Hindlimb muscle (tissue), 1 donor: Measurements from ENCODE around the gene TM9SF1. TPM values are rescaled to one million over a fixed set of nuclear protein-coding genes. Genes with fewer than 3 reads are reported as not detected.

Source experiments
- DNase-seq: peaks from one replicate; pipeline ENCODE4 v3.0.0-alpha.2; 2013
- polyA plus RNA-seq: library from polyadenylated mRNA; unstranded; fragments of 120-200 nt; gene quantifications from one replicate; pipeline ENCODE4 v1.2.1, GENCODE V29; 2013; ENCODE audit not compliant: insufficient read length

The TM9SF1 gene
- polyA plus RNA-seq, 1 donor = 18.6 TPM

GRCh38 chr14:24196071-24197055 lies 1.1 kb upstream of the TM9SF1 start:
- no peak for DNase-seq

DNA sequence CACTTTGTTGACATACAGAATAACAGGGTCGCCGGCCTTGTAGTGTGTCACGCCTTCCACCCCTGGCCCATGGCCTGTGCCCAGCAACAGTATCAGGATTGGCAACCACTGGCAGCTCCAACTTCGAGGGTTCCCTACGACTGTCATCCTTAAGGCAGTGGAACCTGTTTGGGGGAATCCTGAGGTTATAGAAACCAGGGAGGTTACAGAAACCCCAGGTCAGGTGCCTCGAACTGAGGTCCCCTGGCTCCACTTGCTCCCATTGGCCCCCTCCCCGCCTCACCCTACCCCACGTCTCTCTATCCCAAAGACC lies 412 bp downstream of the TM9SF1 start:
- DNase-seq = no peak

DNA sequence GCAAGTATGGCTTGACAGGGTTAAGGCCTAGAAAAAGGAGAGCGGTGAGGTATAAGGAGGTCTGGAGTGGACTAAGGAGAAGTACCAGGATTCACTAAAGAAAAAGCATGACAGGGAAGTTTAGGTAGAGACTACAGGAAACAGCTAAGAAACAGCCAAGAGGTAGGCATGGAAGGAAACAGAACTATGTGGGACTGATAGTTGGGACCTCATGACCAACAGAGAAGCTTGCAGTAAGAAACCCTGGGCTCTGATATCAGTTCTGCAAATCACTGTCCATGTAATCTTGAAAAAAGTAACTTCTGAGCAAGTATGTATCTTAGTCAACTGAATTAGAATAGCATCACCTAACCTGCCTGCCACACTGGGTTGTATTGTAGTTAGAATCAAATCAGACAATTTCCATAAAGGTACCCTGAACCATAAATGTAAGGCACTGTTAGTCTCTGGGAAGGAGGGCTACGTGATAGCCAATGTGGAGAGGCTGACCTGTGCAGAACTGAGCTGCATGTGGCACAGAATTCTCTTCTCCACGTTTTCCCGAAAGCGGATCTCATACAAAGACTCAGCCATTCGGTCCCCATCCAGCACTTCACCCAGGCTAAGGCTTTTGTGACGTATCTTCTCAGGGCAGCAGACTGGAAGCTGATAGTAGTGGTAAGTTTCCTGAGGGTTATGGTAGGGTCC lies 912 bp downstream of the TM9SF1 start:
- DNase-seq = no peak

- DNase-seq = no peak
Observed at GRCh38 chr14:24192933-24193332, 2.3 kb downstream of the TM9SF1 start.

GRCh38 chr14:24190416-24190815 lies 4.8 kb downstream of the TM9SF1 start:
- DNase-seq = no peak

GRCh38 chr14:24189460-24189859 lies 5.8 kb downstream of the TM9SF1 start:
- no peak for DNase-seq

DNA sequence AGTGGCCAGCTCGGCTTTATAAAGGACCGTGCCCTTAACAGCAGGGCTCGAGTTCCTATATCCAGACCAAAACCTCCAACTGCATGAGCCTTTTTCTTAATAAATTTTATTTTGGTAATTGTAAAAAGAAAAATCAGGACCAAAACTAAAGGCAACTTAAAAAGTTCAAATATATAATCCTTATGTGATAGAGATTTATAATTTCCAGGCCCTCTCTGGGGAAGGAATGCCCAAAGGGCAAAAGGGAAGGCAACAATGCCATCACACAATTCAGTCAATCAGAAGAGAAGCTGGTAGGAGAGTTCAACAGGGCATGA lies 6.2 kb downstream of the TM9SF1 start:
- DNase-seq = no peak

DNA sequence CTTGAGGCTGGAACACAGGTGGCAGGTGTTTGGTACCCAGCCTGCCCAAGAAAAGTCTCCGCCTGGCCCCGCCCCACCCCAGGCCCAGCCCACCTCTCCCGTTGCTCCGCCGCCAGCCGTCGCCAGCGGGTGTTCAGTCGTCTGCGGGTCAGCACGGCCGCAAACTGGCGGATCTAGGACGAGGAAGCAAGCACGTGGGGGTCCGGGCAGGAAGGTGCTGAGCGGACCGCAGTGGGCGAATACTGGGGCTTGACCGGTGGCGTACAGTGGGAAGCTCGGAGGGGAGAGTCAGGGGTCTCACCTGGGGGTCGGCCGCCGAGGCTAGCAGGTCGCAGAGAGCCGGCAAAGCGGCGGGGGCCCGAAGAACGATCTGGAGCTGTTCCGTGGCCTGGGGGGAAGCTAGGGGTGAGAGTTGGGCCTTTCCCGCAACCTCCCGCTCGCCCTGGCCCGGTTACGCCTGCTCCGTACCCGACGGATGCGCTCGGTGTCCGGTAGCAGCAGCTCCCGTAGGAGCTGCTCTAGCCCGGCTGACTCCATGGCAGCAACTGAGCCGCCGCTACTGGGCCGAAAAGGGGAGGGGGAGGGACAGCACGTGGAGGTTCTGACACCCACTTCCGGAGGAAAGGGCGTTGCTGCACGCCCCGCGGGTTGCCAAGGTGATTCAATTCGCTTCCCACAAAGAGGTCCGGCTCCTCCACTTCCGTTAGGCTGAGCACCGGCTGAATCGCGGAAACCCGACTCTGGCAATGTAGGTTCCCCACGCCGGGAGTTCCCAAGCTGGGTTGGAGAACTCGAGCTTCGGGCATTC lies 6.8 kb downstream of the TM9SF1 start, which contains the start of gene IPO4:
TSS of gene IPO4 (minus strand) at position 566 of the 808 bp plus-strand sequence. CDS start at position 537, 29 bp downstream.
- peak; percentile 96 for DNase-seq

- DNase-seq = no peak
Observed at GRCh38 chr14:24187539-24187915, 7.7 kb downstream of the TM9SF1 start.

DNA sequence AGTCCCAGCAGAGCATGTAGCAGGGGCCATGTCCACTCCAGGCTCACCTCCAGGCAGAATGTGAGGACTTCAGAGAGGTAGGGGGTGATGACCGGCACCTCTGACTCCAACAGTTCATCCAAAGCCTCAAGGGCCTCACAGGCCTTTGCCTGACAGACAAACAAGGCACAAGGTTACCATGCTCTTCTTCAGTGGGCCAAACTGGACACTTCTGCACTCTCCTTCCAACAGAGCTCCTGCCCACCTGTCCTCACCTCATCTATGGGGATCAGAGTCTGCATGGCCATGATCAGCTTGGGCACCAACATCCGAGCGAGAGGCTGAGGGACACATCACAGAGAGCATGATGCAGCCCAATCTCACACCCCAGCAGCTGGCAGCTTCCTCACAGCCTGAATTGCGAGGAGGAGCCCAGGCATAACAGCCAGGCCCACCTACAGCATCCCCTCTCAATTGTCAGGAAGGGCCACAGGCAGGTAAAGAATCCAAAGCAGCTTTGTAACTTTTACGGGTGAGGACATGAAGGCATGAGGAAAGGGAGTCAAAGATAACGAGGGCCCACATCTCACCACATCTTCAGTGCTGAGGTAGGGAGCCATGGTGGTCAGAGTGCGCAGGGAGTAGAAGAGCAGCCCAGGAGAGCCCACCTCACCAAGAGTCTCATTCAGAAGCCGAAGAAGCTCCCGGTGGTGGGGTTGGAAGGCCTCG lies 8.3 kb downstream of the TM9SF1 start:
- DNase-seq = no peak

GRCh38 chr14:24185741-24186140 lies 9.5 kb downstream of the TM9SF1 start:
- no peak for DNase-seq

- no peak for DNase-seq
Observed at GRCh38 chr14:24185026-24185425, 10.2 kb downstream of the TM9SF1 start.

DNA sequence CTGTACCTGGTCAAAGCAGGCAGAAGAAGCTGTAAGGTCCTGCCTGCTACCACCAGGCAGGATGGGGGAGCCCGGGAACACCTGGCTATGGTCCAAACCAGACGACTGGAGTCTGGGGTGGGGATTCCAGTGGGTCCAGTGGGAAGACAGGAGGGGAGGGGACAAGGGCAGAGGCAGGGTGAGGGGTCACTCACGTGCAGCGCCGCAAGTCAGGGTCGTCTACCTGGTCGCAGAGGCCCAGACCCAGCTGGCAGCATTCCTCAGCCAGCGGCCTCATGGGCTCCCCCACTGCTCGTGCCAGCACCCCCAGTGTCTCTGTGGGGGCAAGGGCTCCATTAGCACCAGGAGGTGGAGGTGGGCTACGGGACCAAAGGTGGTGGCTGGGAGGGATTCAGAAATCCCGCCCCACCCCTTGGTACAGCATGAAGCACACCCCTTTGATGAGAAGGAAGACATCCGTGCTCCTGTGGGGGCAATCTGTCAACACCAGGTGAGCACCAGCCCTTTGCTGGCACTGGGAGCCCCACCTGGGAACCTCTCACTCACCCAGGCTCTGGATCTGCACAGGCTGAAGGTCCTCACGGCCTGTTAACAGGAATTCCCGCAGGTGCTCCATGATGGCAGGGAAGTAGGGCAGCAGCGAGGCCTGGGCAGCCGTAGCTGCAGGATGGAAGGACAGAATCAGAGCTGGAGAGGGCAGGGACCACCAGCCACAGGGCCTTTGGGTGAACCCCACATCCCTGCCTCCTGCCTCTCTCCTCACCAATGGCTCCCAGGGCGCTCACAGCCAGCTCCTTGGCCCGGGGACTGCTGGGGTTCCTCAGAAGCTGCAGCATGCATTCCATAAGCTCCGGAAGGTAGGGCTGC lies 10.9 kb downstream of the TM9SF1 start:
- DNase-seq = no peak

GRCh38 chr14:24183014-24183481 lies 12.2 kb downstream of the TM9SF1 start:
- DNase-seq = no peak

GRCh38 chr14:24182110-24182882 lies 12.9 kb downstream of the TM9SF1 start:
- no peak for DNase-seq

- no peak for DNase-seq
Observed at GRCh38 chr14:24181371-24182077, 13.7 kb downstream of the TM9SF1 start.

DNA sequence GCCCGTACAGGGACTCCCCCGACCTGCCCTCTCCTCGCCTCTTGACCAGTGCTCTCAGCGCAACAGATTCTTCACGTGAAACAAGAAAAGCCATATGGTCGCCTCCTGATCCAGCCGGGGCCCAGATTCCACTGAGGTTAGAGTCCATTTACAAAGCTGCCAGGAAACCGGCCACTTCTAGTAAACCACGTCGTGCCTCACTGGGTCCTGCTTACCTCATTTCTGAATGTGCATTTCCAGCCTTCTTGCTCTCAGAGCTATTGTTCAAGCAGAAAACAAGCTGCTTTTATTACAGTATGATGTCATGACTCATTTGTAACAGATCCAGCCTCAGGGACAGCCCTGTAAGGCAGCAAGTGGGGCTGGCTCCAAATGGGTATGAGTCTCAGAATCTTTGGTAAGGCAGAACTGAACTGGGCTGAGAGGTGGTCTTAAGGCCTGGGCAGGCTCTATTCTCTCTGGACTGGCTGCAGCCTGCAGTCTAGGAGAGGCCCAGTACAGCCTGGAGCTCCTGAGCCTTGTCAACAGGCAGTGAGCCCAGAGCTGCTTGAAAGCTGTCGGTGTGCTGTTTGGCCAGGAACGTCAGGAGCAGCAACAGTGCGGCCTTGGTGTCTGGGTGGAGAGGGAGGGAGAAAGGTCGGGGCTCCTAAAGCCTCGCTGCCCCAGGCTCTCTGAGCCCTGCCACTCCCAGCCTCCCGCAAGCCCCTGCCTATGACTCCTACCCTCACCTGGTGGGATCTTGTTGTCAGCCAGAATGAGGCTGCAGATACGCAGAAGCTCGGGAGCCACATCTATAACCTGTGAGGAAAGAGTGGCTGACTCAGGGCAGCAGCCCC lies 15.1 kb downstream of the TM9SF1 start:
- DNase-seq = no peak

- DNase-seq = no peak
Observed at GRCh38 chr14:24179294-24179960, 15.8 kb downstream of the TM9SF1 start.
